ENCODE results near the gene NR4A2.
"Not testable (repeated sequence)": the region's sequence is repeated elsewhere in the genome, so short reads cannot be mapped to it uniquely, and the experiment has no call there.

The NR4A2 gene

GRCh38 chr2:156321243-156321904 lies 11.1 kb downstream of the NR4A2 start:
- no peak for DNase-seq (ENCODE audit: low read depth, low spot score)

DNA sequence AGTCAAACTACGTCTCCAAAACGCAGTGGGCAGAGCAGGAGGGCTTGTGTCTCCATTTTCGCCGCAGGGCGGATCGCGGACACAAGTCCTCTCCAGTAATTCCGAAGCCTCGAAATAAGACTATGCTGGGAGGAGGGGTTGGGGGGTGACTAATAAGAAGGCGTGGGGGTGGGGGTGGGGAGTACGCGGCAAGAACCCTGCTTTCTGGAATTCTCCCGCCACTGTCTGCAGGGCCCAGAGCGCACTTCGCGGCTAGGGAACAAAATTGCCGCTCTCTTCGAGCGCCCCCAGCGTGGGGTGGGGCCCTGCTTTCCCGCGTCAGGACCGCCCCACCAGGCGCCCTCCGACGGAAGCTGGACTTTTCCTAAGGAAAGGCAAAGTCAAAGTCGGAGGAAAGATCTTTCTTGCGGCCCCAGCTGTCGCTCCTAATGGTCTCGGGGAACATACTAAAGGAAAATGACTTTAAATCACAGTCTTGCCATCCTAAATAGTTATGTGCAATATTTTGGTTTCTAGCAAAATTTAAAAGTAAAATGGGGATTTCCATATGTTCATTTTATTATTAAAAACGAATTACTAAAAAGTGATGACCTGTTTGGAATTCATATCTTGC lies 11.9 kb downstream of the NR4A2 start:
- DNase-seq (ENCODE audit: low read depth, low spot score), result no peak

- DNase-seq (ENCODE audit: low read depth, low spot score), result no peak
Observed at GRCh38 chr2:156319811-156320485, 12.6 kb downstream of the NR4A2 start.

DNA sequence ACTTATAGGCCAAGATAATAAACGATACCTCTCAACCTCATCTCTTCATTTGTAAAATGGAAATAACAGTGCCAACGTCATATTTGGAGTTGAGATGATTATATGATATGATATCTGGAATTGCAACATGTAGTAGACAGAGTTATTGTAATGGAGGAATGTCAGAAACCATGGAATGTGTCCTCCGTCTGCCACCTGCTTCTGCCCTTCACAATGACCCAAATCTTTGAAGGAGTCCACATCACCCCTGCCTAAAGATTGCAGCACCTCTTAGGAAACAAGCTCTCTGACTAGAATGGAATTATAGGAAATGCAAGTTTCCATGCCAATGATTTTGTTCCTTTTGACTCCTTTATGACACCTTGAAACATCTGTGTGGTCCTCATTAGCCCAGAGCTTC lies 14.9 kb downstream of the NR4A2 start:
- DNase-seq (ENCODE audit: low read depth, low spot score), result no peak

DNA sequence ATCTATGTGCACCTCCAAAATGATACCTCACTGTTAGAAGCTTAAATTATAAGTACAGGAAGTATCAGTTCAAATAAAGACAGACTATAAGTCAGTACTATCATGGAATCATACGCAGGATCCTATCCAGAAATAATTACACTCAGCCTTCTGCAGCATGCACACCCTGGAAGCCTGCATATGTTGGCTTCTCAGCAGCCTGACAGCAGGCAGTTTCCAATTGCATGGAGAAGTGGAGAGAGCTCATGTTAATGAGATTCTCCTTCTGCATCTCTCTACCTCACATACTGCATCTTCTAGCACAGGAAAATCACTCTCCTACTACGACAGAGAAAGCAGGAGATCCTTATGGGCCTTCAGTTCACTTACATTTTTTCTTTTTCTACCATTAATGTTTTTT lies 20.5 kb downstream of the NR4A2 start:
- no peak for DNase-seq (ENCODE audit: low read depth, low spot score)

DNA sequence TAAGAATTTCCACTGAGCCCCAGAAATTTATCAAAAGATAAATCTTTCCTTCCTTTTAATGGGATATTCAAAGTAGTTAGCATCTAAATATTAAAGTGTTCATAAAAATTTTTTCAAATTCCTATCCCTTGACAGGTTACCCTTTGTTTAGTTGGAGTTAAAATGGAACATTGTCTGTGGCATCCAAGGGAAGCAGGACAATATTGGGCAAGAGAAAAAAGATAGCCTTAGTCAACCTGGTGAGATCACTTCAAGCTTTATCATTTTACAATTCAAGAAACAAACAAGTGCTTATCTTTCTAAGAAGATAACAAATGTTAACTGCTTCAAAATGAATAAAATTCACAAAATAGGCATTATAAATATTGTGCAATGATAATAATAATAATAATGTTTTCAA lies 21.7 kb downstream of the NR4A2 start:
- no peak for DNase-seq (ENCODE audit: low read depth, low spot score)

- no peak for DNase-seq (ENCODE audit: low read depth, low spot score)
Observed at GRCh38 chr2:156309917-156310316, 22.6 kb downstream of the NR4A2 start.

DNA sequence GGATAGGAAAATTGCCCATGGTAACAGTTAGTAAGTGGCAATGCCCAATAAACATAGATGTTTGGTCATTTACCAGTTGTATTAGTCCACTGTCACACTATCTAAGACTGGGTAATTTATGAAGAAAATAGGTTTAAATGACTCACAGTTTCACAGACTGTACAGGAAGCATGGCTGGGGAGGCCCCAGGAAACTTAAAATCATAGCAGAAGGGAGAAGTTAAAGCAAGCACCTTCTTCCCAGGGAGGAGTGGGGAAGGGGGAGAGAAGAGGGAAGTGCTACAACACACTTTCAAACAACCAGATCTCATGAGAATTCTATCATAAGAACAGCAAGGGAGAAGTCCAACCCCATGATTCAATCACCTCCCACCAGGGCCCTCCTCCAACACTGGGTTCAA lies 23.4 kb downstream of the NR4A2 start:
- no peak for DNase-seq (ENCODE audit: low read depth, low spot score)

DNA sequence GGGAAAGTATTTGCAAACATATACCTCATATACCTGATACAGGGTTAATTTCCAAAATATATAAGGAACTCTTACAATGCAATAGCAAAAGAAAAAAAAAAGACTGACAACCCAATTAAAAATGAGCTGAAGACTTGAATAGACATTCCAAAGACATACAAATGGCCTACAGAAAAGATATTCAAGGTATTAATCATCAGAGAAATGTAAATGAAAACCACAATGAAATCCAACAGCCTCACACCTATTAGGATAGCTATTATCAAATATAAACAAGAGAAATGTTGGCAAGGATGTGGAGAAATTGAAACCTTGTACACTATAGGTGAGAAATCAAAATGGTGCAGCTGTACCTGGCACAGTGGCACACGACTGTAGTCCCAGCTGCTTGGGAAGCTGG lies 25.7 kb downstream of the NR4A2 start:
- no peak for DNase-seq (ENCODE audit: low read depth, low spot score)

GRCh38 chr2:156305121-156305520 lies 27.4 kb downstream of the NR4A2 start:
- no peak for DNase-seq (ENCODE audit: low read depth, low spot score)

DNA sequence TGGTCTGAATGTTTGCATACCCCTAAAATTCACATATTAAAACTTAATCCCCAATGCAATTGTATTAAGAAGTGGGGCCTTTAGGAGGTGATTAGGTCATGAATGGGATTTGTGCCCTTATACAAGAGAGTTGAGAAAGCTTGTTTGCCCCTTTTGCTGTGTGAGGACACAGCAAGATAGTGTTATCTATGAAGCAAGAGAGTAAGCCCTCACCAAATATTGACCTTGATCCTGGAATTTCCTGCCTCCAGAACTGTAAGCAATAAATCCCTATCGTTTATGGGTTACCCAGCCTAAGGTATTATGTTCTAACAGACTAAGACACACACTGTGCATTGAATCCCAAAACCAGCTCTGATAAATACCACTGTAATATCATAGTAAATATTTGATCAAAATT lies 32.2 kb downstream of the NR4A2 start:
- no peak for DNase-seq (ENCODE audit: low read depth, low spot score)

- no peak for DNase-seq (ENCODE audit: low read depth, low spot score)
Observed at GRCh38 chr2:156294945-156295580, 37.5 kb downstream of the NR4A2 start.

DNA sequence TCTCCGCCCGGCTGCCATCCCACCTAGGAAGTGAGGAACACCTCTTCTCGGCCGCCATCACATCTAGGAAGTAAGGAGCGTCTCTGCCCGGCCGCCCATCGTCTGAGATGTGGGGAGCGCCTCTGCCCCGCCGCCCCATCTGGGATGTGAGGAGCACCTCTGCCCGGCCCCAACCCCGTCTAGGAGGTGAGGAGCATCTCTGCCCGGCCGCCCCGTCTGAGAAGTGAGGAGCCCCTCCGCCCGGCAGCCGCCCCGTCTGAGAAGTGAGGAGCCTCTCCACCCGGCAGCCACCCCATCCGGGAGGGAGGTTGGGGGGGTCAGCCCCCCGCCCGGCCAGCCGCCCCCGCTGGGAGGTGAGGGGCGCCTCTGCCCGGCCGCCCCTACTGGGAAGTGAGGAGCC lies 39.1 kb downstream of the NR4A2 start:
- not testable (repeated sequence) for DNase-seq (ENCODE audit: low read depth, low spot score)

- no peak for DNase-seq (ENCODE audit: low read depth, low spot score)
Observed at GRCh38 chr2:156279446-156280150, 52.9 kb downstream of the NR4A2 start.
